ENCODE results near the gene NUDT14. TPM values are rescaled to one million over a fixed set of nuclear protein-coding genes. Genes with fewer than 3 reads are reported as not detected.

Gene NUDT14
- 13.7 to 37.4 TPM (median 35.0 TPM) in 3 replicates for total RNA-seq
- long read RNA-seq, transcript NUDT14-202 (5 exons, 845 nt) = major isoform, 18 of 23 reads
- long read RNA-seq, partial matches to known transcripts = 0 of 23 reads
- long read RNA-seq, other reads (novel, unspliced or antisense) = 4 of 23 reads

GRCh38 chr14:105180592-105181548 is at the start of gene NUDT14:
Gene NUDT14, minus strand, starts transcription at chr14:105181312. Its CDS starts 103 bp downstream, at chr14:105181209.
- Mint-ChIP-seq H3K9me3 (ENCODE audit: low read depth) (no peaks in the 10 kb centered on the region), H3K27ac (ENCODE audit: unreplicated experiment) (no peak within 1 kb of the TSS), H3K4me3 (ENCODE audit: unreplicated experiment) (peak within 1 kb of the TSS; percentile 69), H3K36me3 (ENCODE audit: low read depth) (no peaks in the 10 kb centered on the region), H3K27me3 (ENCODE audit: low read depth) (no peaks in the 10 kb centered on the region), H3K4me1 (ENCODE audit: low read depth) (peaks cover 9% of the 10 kb centered on the region)
- DNase-seq (ENCODE audit: low spot score) = no peak
- TF ChIP-seq CTCF (IDR thresholded peaks at IDR 0.05) = peak; percentile 13

- Mint-ChIP-seq H3K27me3 (ENCODE audit: low read depth) (no peaks in the 10 kb centered on the region), H3K4me3 (ENCODE audit: unreplicated experiment) (no peak overlapping the region), H3K9me3 (ENCODE audit: low read depth) (no peaks in the 10 kb centered on the region), H3K4me1 (ENCODE audit: low read depth) (no peaks in the 10 kb centered on the region), H3K36me3 (ENCODE audit: low read depth) (peaks cover 10% of the 10 kb centered on the region), H3K27ac (ENCODE audit: unreplicated experiment) (no peak overlapping the region)
- DNase-seq (ENCODE audit: low spot score) = no peak
- no peak for TF ChIP-seq CTCF (IDR thresholded peaks at IDR 0.05)
These were observed 48.1 kb upstream of the NUDT14 start for GRCh38 chr14:105229099-105229655.

GRCh38 chr14:105228562-105228961 is 47.5 kb upstream of the NUDT14 start:
- TF ChIP-seq CTCF (IDR thresholded peaks at IDR 0.05) = no peak
- Mint-ChIP-seq H3K36me3 (ENCODE audit: low read depth) (peaks cover 10% of the 10 kb centered on the region), H3K27ac (ENCODE audit: unreplicated experiment) (no peak overlapping the region), H3K4me3 (ENCODE audit: unreplicated experiment) (no peak overlapping the region), H3K4me1 (ENCODE audit: low read depth) (no peaks in the 10 kb centered on the region), H3K9me3 (ENCODE audit: low read depth) (no peaks in the 10 kb centered on the region), H3K27me3 (ENCODE audit: low read depth) (no peaks in the 10 kb centered on the region)
- DNase-seq (ENCODE audit: low spot score) = no peak

- H3K27me3 Mint-ChIP-seq (ENCODE audit: low read depth) = no peaks in the 10 kb centered on the region
- no peak for DNase-seq (ENCODE audit: low spot score)
- peaks cover 10% of the 10 kb centered on the region for H3K36me3 Mint-ChIP-seq (ENCODE audit: low read depth)
- H3K9me3 Mint-ChIP-seq (ENCODE audit: low read depth) = no peaks in the 10 kb centered on the region
- H3K4me1 Mint-ChIP-seq (ENCODE audit: low read depth) = no peaks in the 10 kb centered on the region
- TF ChIP-seq CTCF (IDR thresholded peaks at IDR 0.05) = no peak
- no peak overlapping the region for H3K27ac Mint-ChIP-seq (ENCODE audit: unreplicated experiment)
- no peak overlapping the region for H3K4me3 Mint-ChIP-seq (ENCODE audit: unreplicated experiment)
These were observed 46.2 kb upstream of the NUDT14 start for GRCh38 chr14:105227346-105227745.

GRCh38 chr14:105226198-105226597 is 45.1 kb upstream of the NUDT14 start:
- no peak overlapping the region for H3K27ac Mint-ChIP-seq (ENCODE audit: unreplicated experiment)
- H3K9me3 Mint-ChIP-seq (ENCODE audit: low read depth) = no peaks in the 10 kb centered on the region
- H3K4me1 Mint-ChIP-seq (ENCODE audit: low read depth) = no peaks in the 10 kb centered on the region
- peaks cover 10% of the 10 kb centered on the region for H3K36me3 Mint-ChIP-seq (ENCODE audit: low read depth)
- no peaks in the 10 kb centered on the region for H3K27me3 Mint-ChIP-seq (ENCODE audit: low read depth)
- no peak for DNase-seq (ENCODE audit: low spot score)
- no peak overlapping the region for H3K4me3 Mint-ChIP-seq (ENCODE audit: unreplicated experiment)
- TF ChIP-seq CTCF (IDR thresholded peaks at IDR 0.05) = no peak

All from chondrocyte (in vitro differentiated cells).